Activated T-helper 1 cell treated with anti-CD3 and anti-CD28 coated beads, Interleukin-12 subunit alpha, Interleukin-12 subunit beta, Interleukin-2, Interleukin-4 antibody, amounts not matched to agents 30 ng/mL and 10 ng/mL and 1 ng/mL, durations not matched to agents 14 hours and 24 hours and 36 hours (primary cell): ENCODE data around the gene MAP10. TPM values are rescaled to one million over a fixed set of nuclear protein-coding genes. Genes with fewer than 3 reads are reported as not detected.

Experiments used
- DNase-seq: peaks from one replicate; pipeline ENCODE4 v3.0.0; 2021; ENCODE audit warnings: low spot score
- H3K27ac Mint-ChIP-seq: one replicate; pipeline ENCODE4 v1.8.0; 2021; ENCODE audit warnings: mild to moderate bottlenecking, mixed read lengths
- H3K27me3 Mint-ChIP-seq: one replicate; pipeline ENCODE4 v1.8.0; 2022; ENCODE audit warnings: mild to moderate bottlenecking, moderate library complexity, mixed read lengths; ENCODE audit not compliant: insufficient read depth
- H3K36me3 Mint-ChIP-seq: one replicate; pipeline ENCODE4 v1.8.0; 2021; ENCODE audit warnings: low read depth, mixed read lengths
- H3K4me1 Mint-ChIP-seq: one replicate; pipeline ENCODE4 v1.8.0; 2021; ENCODE audit warnings: low read depth, mixed read lengths
- H3K4me3 Mint-ChIP-seq: one replicate; pipeline ENCODE4 v1.8.0; 2021; ENCODE audit warnings: mild to moderate bottlenecking, moderate library complexity, mixed read lengths
- H3K9me3 Mint-ChIP-seq: one replicate; pipeline ENCODE4 v1.8.0; 2021; ENCODE audit warnings: mixed read lengths
- intact Hi-C: fragments of 100-400 bp; cut with micrococcal nuclease; formaldehyde crosslinking; loops from one replicate; pipeline ENCODE4 v1.15.1; 2024
- total RNA-seq: library from RNA; stranded (reverse); gene quantifications from 2 replicates; pipeline ENCODE4 v1.2.3, GENCODE V29; 2022

The MAP10 gene
- total RNA-seq, 1 donor from 2014 or later: 3.3 TPM

DNA sequence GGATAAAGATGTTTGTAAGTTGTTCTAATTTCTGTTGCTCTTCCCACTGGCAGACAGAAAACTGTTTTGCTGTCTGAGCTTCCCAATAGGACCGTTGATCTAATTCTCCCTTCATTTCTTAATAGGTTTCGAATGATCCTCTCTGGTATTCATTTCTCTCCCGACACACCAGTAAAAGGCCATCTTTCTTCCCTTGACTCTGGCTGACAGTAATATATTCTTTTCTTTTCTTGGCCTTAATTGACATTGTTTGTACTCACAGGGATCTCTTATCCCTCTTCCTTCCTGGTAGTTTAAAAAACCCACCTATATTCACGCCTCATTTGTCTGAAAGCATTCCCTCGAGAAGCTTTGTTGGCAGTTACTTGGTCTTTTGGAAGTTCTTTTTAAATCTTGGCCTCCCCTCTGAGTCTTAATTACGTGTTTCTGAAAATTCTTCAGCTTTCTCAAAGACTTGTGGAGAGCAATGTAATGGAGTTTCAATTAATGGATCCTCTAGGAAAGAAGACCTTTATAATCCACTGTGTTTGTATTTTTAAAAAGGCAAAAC, 40.3 kb downstream of the MAP10 start:
- Mint-ChIP-seq H3K4me3 (no peak overlapping the region), H3K4me1 (no peaks in the 10 kb centered on the region), H3K9me3 (no peaks in the 10 kb centered on the region), H3K36me3 (no peaks in the 10 kb centered on the region), H3K27me3 (peaks cover 4% of the 10 kb centered on the region), H3K27ac (no peak overlapping the region)
- intact Hi-C loops: no loop called here
- no peak for DNase-seq

- H3K36me3 Mint-ChIP-seq: no peaks in the 10 kb centered on the region
- H3K27ac Mint-ChIP-seq: no peak overlapping the region
- no peaks in the 10 kb centered on the region for H3K9me3 Mint-ChIP-seq
- H3K27me3 Mint-ChIP-seq: peaks cover 9% of the 10 kb centered on the region
- DNase-seq: no peak
- intact Hi-C loops: no loop called here
- H3K4me1 Mint-ChIP-seq: no peaks in the 10 kb centered on the region
- no peak overlapping the region for H3K4me3 Mint-ChIP-seq
These were observed 46.3 kb downstream of the MAP10 start for GRCh38 chr1:232851532-232851931.

GRCh38 chr1:232853994-232854797, 49.0 kb downstream of the MAP10 start:
- no peaks in the 10 kb centered on the region for H3K4me1 Mint-ChIP-seq
- intact Hi-C loops: no loop called here
- no peaks in the 10 kb centered on the region for H3K9me3 Mint-ChIP-seq
- no peak overlapping the region for H3K4me3 Mint-ChIP-seq
- no peak for DNase-seq
- H3K27me3 Mint-ChIP-seq: peaks cover 10% of the 10 kb centered on the region
- H3K27ac Mint-ChIP-seq: no peak overlapping the region
- H3K36me3 Mint-ChIP-seq: no peaks in the 10 kb centered on the region

- intact Hi-C loops: no loop called here
- no peaks in the 10 kb centered on the region for H3K9me3 Mint-ChIP-seq
- H3K27ac Mint-ChIP-seq: no peak overlapping the region
- no peak overlapping the region for H3K4me3 Mint-ChIP-seq
- H3K4me1 Mint-ChIP-seq: no peaks in the 10 kb centered on the region
- peaks cover 10% of the 10 kb centered on the region for H3K27me3 Mint-ChIP-seq
- DNase-seq: no peak
- no peaks in the 10 kb centered on the region for H3K36me3 Mint-ChIP-seq
These were observed 49.6 kb downstream of the MAP10 start for GRCh38 chr1:232854798-232855159.

DNA sequence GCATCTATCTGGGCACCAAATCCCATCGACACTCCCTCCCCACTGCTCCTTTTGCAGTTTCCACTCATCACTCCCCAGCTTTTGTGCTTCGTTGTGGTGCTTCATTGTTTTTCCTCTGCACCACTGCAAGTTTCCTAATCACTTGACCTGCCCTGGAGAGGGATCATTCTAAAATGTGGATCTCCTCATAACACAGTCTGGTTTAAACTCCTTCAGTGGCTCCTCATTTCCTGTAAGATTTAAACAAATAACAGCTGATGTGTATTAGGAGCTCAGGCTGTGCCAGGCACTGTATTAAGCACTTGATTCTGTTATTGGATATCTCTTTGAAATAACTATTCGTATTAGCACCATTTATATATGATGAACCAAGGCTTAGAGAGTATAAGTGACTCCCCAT, 51.3 kb downstream of the MAP10 start:
- H3K27me3 Mint-ChIP-seq: peaks cover 11% of the 10 kb centered on the region
- no peaks in the 10 kb centered on the region for H3K36me3 Mint-ChIP-seq
- H3K4me3 Mint-ChIP-seq: no peak overlapping the region
- no peak overlapping the region for H3K27ac Mint-ChIP-seq
- H3K4me1 Mint-ChIP-seq: no peaks in the 10 kb centered on the region
- intact Hi-C loops: no loop called here
- no peaks in the 10 kb centered on the region for H3K9me3 Mint-ChIP-seq
- no peak for DNase-seq

Other genes with a start within 250 kb of the MAP10 start
- gene SIPA1L2, start 175.3 kb upstream of the MAP10 start, total RNA-seq: 2.3 and 2.6 TPM in 2 replicates
- 24.5 and 26.8 TPM in 2 replicates for gene NTPCR, start 145.2 kb downstream of the MAP10 start, total RNA-seq